ENCODE data around the gene KCNN1.
"Not testable (repeated sequence)": the region's sequence is repeated elsewhere in the genome, so short reads cannot be mapped to it uniquely, and the experiment has no call there.

Gene KCNN1

GRCh38 chr19:18023622-18024251 lies 56.8 kb downstream of the KCNN1 start:
- Histone ChIP-seq H2BK5ac (ENCODE audit: low read length) (peak overlapping the region; percentile 32), H3K4me2 (ENCODE audit: insufficient read depth, low read length, poor library complexity, severe bottlenecking) (no peak overlapping the region), H3K79me1 (ENCODE audit: low read depth, low read length) (no peaks in the 10 kb centered on the region), H3K23ac (ENCODE audit: low read depth, low read length, poor library complexity) (no peak overlapping the region), H3K4ac (ENCODE audit: low read length) (no peak overlapping the region), H2BK15ac (ENCODE audit: low read length) (peak overlapping the region; percentile 19), H2AFZ (ENCODE audit: low read length) (no peak overlapping the region), H3K4me1 (ENCODE audit: control insufficient read depth in 2 of 2, insufficient read depth in 1 of 2, low read depth in 1 of 2, low read length in 2 of 2) (peaks cover 5 to 6% of the 10 kb centered on the region in 2 donors), H3K9ac (ENCODE audit: low read depth, low read length, poor library complexity) (no peak overlapping the region), H4K8ac (ENCODE audit: low read depth, low read length) (no peak overlapping the region), H3K18ac (ENCODE audit: low read length) (peak overlapping the region; percentile 53), H2AK5ac (ENCODE audit: low read depth, low read length) (peak overlapping the region; percentile 71), H3K27ac (replicated peaks; ENCODE audit: low read length) (no peak overlapping the region), H2BK120ac (ENCODE audit: low read depth, low read length) (peak overlapping the region; percentile 4), H3K9me3 (replicated peaks in 1 of 2; ENCODE audit: control insufficient read depth in 2 of 2, insufficient read depth in 1 of 2, low read depth in 1 of 2, low read length in 2 of 2) (peaks cover 0 to 2% of the 10 kb centered on the region in 2 donors), H4K91ac (ENCODE audit: low read depth, low read length, poor library complexity) (peak overlapping the region; percentile 64), H3K27me3 (ENCODE audit: control insufficient read depth in 3 of 3, insufficient read depth in 3 of 3, low read depth in 1 of 3, low read length in 3 of 3) (no peaks in the 10 kb centered on the region), H3K36me3 (replicated peaks in 1 of 2; ENCODE audit: control insufficient read depth in 2 of 2, insufficient read depth in 2 of 2, low read length in 2 of 2) (no peaks in the 10 kb centered on the region), H3K4me3 (ENCODE audit: low read length in 2 of 2) (no peak overlapping the region), H2BK12ac (ENCODE audit: low read length) (peak overlapping the region; percentile 63), H3K14ac (ENCODE audit: low read length) (peak overlapping the region; percentile 49)
- no CpG with 5 or more reads among the region's 23 CpGs for WGBS, 2 donors (ENCODE audit: extremely low coverage in 2 of 2, insufficient read length in 2 of 2, insufficient replicate concordance in 1 of 2)
- no peak for DNase-seq (ENCODE audit: low spot score)

GRCh38 chr19:18027151-18027550 lies 60.2 kb downstream of the KCNN1 start:
- H2BK5ac ChIP-seq (ENCODE audit: low read length): no peak overlapping the region
- no peak overlapping the region for H2BK15ac ChIP-seq (ENCODE audit: low read length)
- H3K4me1 ChIP-seq (ENCODE audit: control insufficient read depth in 2 of 2, insufficient read depth in 1 of 2, low read depth in 1 of 2, low read length in 2 of 2): peaks cover 3 to 6% of the 10 kb centered on the region in 2 donors
- H3K4me2 ChIP-seq (ENCODE audit: insufficient read depth, low read length, poor library complexity, severe bottlenecking): no peak overlapping the region
- H2BK120ac ChIP-seq (ENCODE audit: low read depth, low read length): no peak overlapping the region
- no peak for DNase-seq (ENCODE audit: low spot score)
- no CpG with 5 or more reads among the region's 4 CpGs for WGBS, 2 donors (ENCODE audit: extremely low coverage in 2 of 2, insufficient read length in 2 of 2, insufficient replicate concordance in 1 of 2)
- peaks cover 0 to 4% (median 0%) of the 10 kb centered on the region in 3 experiments for H3K27me3 ChIP-seq (ENCODE audit: control insufficient read depth in 3 of 3, insufficient read depth in 3 of 3, low read depth in 1 of 3, low read length in 3 of 3)
- H4K91ac ChIP-seq (ENCODE audit: low read depth, low read length, poor library complexity): no peak overlapping the region
- H3K9ac ChIP-seq (ENCODE audit: low read depth, low read length, poor library complexity): no peak overlapping the region
- no peak overlapping the region for H2AFZ ChIP-seq (ENCODE audit: low read length)
- H3K4me3 ChIP-seq (ENCODE audit: low read length in 2 of 2): no peak overlapping the region
- H3K79me1 ChIP-seq (ENCODE audit: low read depth, low read length): no peaks in the 10 kb centered on the region
- H3K9me3 ChIP-seq (replicated peaks in 1 of 2; ENCODE audit: control insufficient read depth in 2 of 2, insufficient read depth in 1 of 2, low read depth in 1 of 2, low read length in 2 of 2): peaks cover 0 to 2% of the 10 kb centered on the region in 2 donors
- H3K23ac ChIP-seq (ENCODE audit: low read depth, low read length, poor library complexity): no peak overlapping the region
- H3K14ac ChIP-seq (ENCODE audit: low read length): no peak overlapping the region
- H3K18ac ChIP-seq (ENCODE audit: low read length): no peak overlapping the region
- H2BK12ac ChIP-seq (ENCODE audit: low read length): no peak overlapping the region
- H3K36me3 ChIP-seq (replicated peaks in 1 of 2; ENCODE audit: control insufficient read depth in 2 of 2, insufficient read depth in 2 of 2, low read length in 2 of 2): no peaks in the 10 kb centered on the region
- no peak overlapping the region for H4K8ac ChIP-seq (ENCODE audit: low read depth, low read length)
- H3K27ac ChIP-seq (replicated peaks; ENCODE audit: low read length): no peak overlapping the region
- H2AK5ac ChIP-seq (ENCODE audit: low read depth, low read length): no peak overlapping the region
- H3K4ac ChIP-seq (ENCODE audit: low read length): no peak overlapping the region

GRCh38 chr19:18029617-18030338 lies 62.9 kb downstream of the KCNN1 start:
- Histone ChIP-seq H3K4ac (ENCODE audit: low read length) (no peak overlapping the region), H3K18ac (ENCODE audit: low read length) (peak overlapping the region; percentile 8), H3K9ac (ENCODE audit: low read depth, low read length, poor library complexity) (no peak overlapping the region), H2BK5ac (ENCODE audit: low read length) (no peak overlapping the region), H4K91ac (ENCODE audit: low read depth, low read length, poor library complexity) (no peak overlapping the region), H2BK15ac (ENCODE audit: low read length) (no peak overlapping the region), H2BK12ac (ENCODE audit: low read length) (no peak overlapping the region), H3K4me2 (ENCODE audit: insufficient read depth, low read length, poor library complexity, severe bottlenecking) (no peak overlapping the region), H3K14ac (ENCODE audit: low read length) (no peak overlapping the region), H2AFZ (ENCODE audit: low read length) (no peak overlapping the region), H3K9me3 (replicated peaks in 1 of 2; ENCODE audit: control insufficient read depth in 2 of 2, insufficient read depth in 1 of 2, low read depth in 1 of 2, low read length in 2 of 2) (no peaks in the 10 kb centered on the region), H3K4me3 (ENCODE audit: low read length in 2 of 2) (no peak overlapping the region), H3K27ac (replicated peaks; ENCODE audit: low read length) (no peak overlapping the region), H3K36me3 (replicated peaks in 1 of 2; ENCODE audit: control insufficient read depth in 2 of 2, insufficient read depth in 2 of 2, low read length in 2 of 2) (no peaks in the 10 kb centered on the region), H3K27me3 (ENCODE audit: control insufficient read depth in 3 of 3, insufficient read depth in 3 of 3, low read depth in 1 of 3, low read length in 3 of 3) (peaks cover 0 to 8% (median 0%) of the 10 kb centered on the region in 3 experiments), H3K23ac (ENCODE audit: low read depth, low read length, poor library complexity) (no peak overlapping the region), H2AK5ac (ENCODE audit: low read depth, low read length) (peak overlapping the region; percentile 2), H3K79me1 (ENCODE audit: low read depth, low read length) (no peaks in the 10 kb centered on the region), H3K4me1 (ENCODE audit: control insufficient read depth in 2 of 2, insufficient read depth in 1 of 2, low read depth in 1 of 2, low read length in 2 of 2) (no peaks in the 10 kb centered on the region), H4K8ac (ENCODE audit: low read depth, low read length) (no peak overlapping the region), H2BK120ac (ENCODE audit: low read depth, low read length) (no peak overlapping the region)
- WGBS, 2 donors (ENCODE audit: extremely low coverage in 2 of 2, insufficient read length in 2 of 2, insufficient replicate concordance in 1 of 2): no CpG with 5 or more reads among the region's 8 CpGs
- DNase-seq (ENCODE audit: low spot score): no peak

DNA sequence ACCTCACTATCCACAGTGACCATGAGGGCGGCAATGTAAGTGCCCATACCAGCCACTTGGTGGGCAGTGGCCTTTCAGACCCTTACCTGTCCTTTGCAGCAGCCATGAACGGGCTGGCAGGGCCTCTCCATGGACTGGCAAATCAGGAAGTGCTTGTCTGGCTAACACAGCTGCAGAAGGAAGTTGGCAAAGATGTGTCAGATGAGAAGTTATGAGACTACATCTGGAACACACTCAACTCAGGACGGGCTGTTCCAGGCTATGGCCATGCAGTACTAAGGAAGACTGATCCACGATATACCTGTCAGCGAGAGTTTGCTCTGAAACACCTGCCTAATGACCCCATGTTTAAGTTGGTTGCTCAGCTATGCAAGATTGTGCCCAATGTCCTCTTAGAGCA lies 64.5 kb downstream of the KCNN1 start:
- not testable (repeated sequence) for H2BK120ac ChIP-seq (ENCODE audit: low read depth, low read length); H3K4me1 ChIP-seq (ENCODE audit: control insufficient read depth in 2 of 2, insufficient read depth in 1 of 2, low read depth in 1 of 2, low read length in 2 of 2); H3K36me3 ChIP-seq (replicated peaks in 1 of 2; ENCODE audit: control insufficient read depth in 2 of 2, insufficient read depth in 2 of 2, low read length in 2 of 2); H2AFZ ChIP-seq (ENCODE audit: low read length); H3K4ac ChIP-seq (ENCODE audit: low read length); H4K91ac ChIP-seq (ENCODE audit: low read depth, low read length, poor library complexity); DNase-seq (ENCODE audit: low spot score); H2BK5ac ChIP-seq (ENCODE audit: low read length); H3K14ac ChIP-seq (ENCODE audit: low read length); H3K4me3 ChIP-seq (ENCODE audit: low read length in 2 of 2); H2BK12ac ChIP-seq (ENCODE audit: low read length); H3K79me1 ChIP-seq (ENCODE audit: low read depth, low read length); H3K27ac ChIP-seq (replicated peaks; ENCODE audit: low read length); H3K4me2 ChIP-seq (ENCODE audit: insufficient read depth, low read length, poor library complexity, severe bottlenecking); H2AK5ac ChIP-seq (ENCODE audit: low read depth, low read length); H3K9me3 ChIP-seq (replicated peaks in 1 of 2; ENCODE audit: control insufficient read depth in 2 of 2, insufficient read depth in 1 of 2, low read depth in 1 of 2, low read length in 2 of 2); H3K18ac ChIP-seq (ENCODE audit: low read length); H2BK15ac ChIP-seq (ENCODE audit: low read length); H3K23ac ChIP-seq (ENCODE audit: low read depth, low read length, poor library complexity); H3K27me3 ChIP-seq (ENCODE audit: control insufficient read depth in 3 of 3, insufficient read depth in 3 of 3, low read depth in 1 of 3, low read length in 3 of 3); H4K8ac ChIP-seq (ENCODE audit: low read depth, low read length)
- no CpG with 5 or more reads among the region's 5 CpGs for WGBS, 2 donors (ENCODE audit: extremely low coverage in 2 of 2, insufficient read length in 2 of 2, insufficient replicate concordance in 1 of 2)
- peak overlapping the region; percentile 77 for H3K9ac ChIP-seq (ENCODE audit: low read depth, low read length, poor library complexity)
